ENCODE results near the gene KLF3.

Gene KLF3

GRCh38 chr4:38677441-38677840, 13.4 kb downstream of the KLF3 start:
- H3K79me1 ChIP-seq (ENCODE audit: low read length) = peaks cover 12% of the 10 kb centered on the region
- WGBS (ENCODE audit: extremely low coverage, insufficient coverage, low lambda C conversion rate) = no CpG with 5 or more reads among the region's 6 CpGs
- H3K23ac ChIP-seq (ENCODE audit: low read length) = no peak overlapping the region
- no peak for DNase-seq
- peaks cover 27% of the 10 kb centered on the region for H3K79me2 ChIP-seq (ENCODE audit: control insufficient read depth, insufficient read depth, low read length)
- no peak overlapping the region for H4K8ac ChIP-seq (ENCODE audit: low read depth, low read length)
- no peak overlapping the region for H3K27ac ChIP-seq (ENCODE audit: low read depth, low read length)
- no peak overlapping the region for H3K4me3 ChIP-seq (ENCODE audit: low read length)
- no peak overlapping the region for H2BK120ac ChIP-seq (ENCODE audit: low read depth, low read length)
- H3K4ac ChIP-seq (ENCODE audit: low read depth, low read length) = no peak overlapping the region
- no peak overlapping the region for H2BK5ac ChIP-seq (ENCODE audit: low read length)
- H3K9ac ChIP-seq (ENCODE audit: low read length) = no peak overlapping the region
- H3K4me2 ChIP-seq (ENCODE audit: low read length) = no peak overlapping the region
- H3K18ac ChIP-seq (ENCODE audit: low read length) = no peak overlapping the region
- peaks cover 4% of the 10 kb centered on the region for H3K4me1 ChIP-seq (ENCODE audit: control insufficient read depth, low read depth, low read length)
- no peaks in the 10 kb centered on the region for H3K27me3 ChIP-seq (ENCODE audit: insufficient read depth, low read length, poor library complexity)
- H2AK5ac ChIP-seq (ENCODE audit: low read length) = no peak overlapping the region
- H3K36me3 ChIP-seq (ENCODE audit: control insufficient read depth, insufficient read depth, low read length) = no peaks in the 10 kb centered on the region
- H2BK15ac ChIP-seq (replicated peaks; ENCODE audit: low read depth) = no peak overlapping the region
- H3K56ac ChIP-seq (ENCODE audit: low read length) = no peak overlapping the region
- H4K5ac ChIP-seq (ENCODE audit: low read length) = no peak overlapping the region

- Histone ChIP-seq H3K79me2 (ENCODE audit: control insufficient read depth, insufficient read depth, low read length) (peaks cover 21% of the 10 kb centered on the region), H3K79me1 (ENCODE audit: low read length) (peaks cover 10% of the 10 kb centered on the region), H3K4me1 (ENCODE audit: control insufficient read depth, low read depth, low read length) (peaks cover 2% of the 10 kb centered on the region), H3K27me3 (ENCODE audit: insufficient read depth, low read length, poor library complexity) (no peaks in the 10 kb centered on the region), H2AK5ac (ENCODE audit: low read length) (no peak overlapping the region), H2BK15ac (replicated peaks; ENCODE audit: low read depth) (no peak overlapping the region), H3K4me2 (ENCODE audit: low read length) (no peak overlapping the region), H2BK5ac (ENCODE audit: low read length) (no peak overlapping the region), H3K4ac (ENCODE audit: low read depth, low read length) (no peak overlapping the region), H3K9ac (ENCODE audit: low read length) (no peak overlapping the region), H3K23ac (ENCODE audit: low read length) (no peak overlapping the region), H4K8ac (ENCODE audit: low read depth, low read length) (no peak overlapping the region), H3K36me3 (ENCODE audit: control insufficient read depth, insufficient read depth, low read length) (no peaks in the 10 kb centered on the region), H2BK120ac (ENCODE audit: low read depth, low read length) (no peak overlapping the region), H3K4me3 (ENCODE audit: low read length) (no peak overlapping the region), H3K18ac (ENCODE audit: low read length) (no peak overlapping the region), H3K27ac (ENCODE audit: low read depth, low read length) (no peak overlapping the region), H3K56ac (ENCODE audit: low read length) (no peak overlapping the region), H4K5ac (ENCODE audit: low read length) (no peak overlapping the region)
- WGBS (ENCODE audit: extremely low coverage, insufficient coverage, low lambda C conversion rate) = no CpG with 5 or more reads among the region's 5 CpGs
- DNase-seq = no peak
These were observed 14.1 kb downstream of the KLF3 start for GRCh38 chr4:38678078-38678477.

- H2BK15ac ChIP-seq (replicated peaks; ENCODE audit: low read depth) = no peak overlapping the region
- H3K18ac ChIP-seq (ENCODE audit: low read length) = no peak overlapping the region
- no peak overlapping the region for H3K9ac ChIP-seq (ENCODE audit: low read length)
- H3K23ac ChIP-seq (ENCODE audit: low read length) = no peak overlapping the region
- no peak overlapping the region for H3K4me3 ChIP-seq (ENCODE audit: low read length)
- H3K36me3 ChIP-seq (ENCODE audit: control insufficient read depth, insufficient read depth, low read length) = no peaks in the 10 kb centered on the region
- no CpG with 5 or more reads among the region's 8 CpGs for WGBS (ENCODE audit: extremely low coverage, insufficient coverage, low lambda C conversion rate)
- no peak overlapping the region for H3K56ac ChIP-seq (ENCODE audit: low read length)
- no peaks in the 10 kb centered on the region for H3K27me3 ChIP-seq (ENCODE audit: insufficient read depth, low read length, poor library complexity)
- H3K79me1 ChIP-seq (ENCODE audit: low read length) = peaks cover 8% of the 10 kb centered on the region
- no peak overlapping the region for H3K4me2 ChIP-seq (ENCODE audit: low read length)
- no peak overlapping the region for H2BK120ac ChIP-seq (ENCODE audit: low read depth, low read length)
- no peak overlapping the region for H2BK5ac ChIP-seq (ENCODE audit: low read length)
- peaks cover 16% of the 10 kb centered on the region for H3K79me2 ChIP-seq (ENCODE audit: control insufficient read depth, insufficient read depth, low read length)
- H3K27ac ChIP-seq (ENCODE audit: low read depth, low read length) = no peak overlapping the region
- H4K5ac ChIP-seq (ENCODE audit: low read length) = no peak overlapping the region
- no peak for DNase-seq
- H2AK5ac ChIP-seq (ENCODE audit: low read length) = no peak overlapping the region
- H3K4me1 ChIP-seq (ENCODE audit: control insufficient read depth, low read depth, low read length) = no peaks in the 10 kb centered on the region
- no peak overlapping the region for H3K4ac ChIP-seq (ENCODE audit: low read depth, low read length)
- H4K8ac ChIP-seq (ENCODE audit: low read depth, low read length) = no peak overlapping the region
These were observed 15.9 kb downstream of the KLF3 start for GRCh38 chr4:38679921-38680320.

GRCh38 chr4:38681281-38681991, 17.4 kb downstream of the KLF3 start:
- H3K56ac ChIP-seq (ENCODE audit: low read length) = no peak overlapping the region
- no peak overlapping the region for H3K4ac ChIP-seq (ENCODE audit: low read depth, low read length)
- H3K4me3 ChIP-seq (ENCODE audit: low read length) = no peak overlapping the region
- WGBS (ENCODE audit: extremely low coverage, insufficient coverage, low lambda C conversion rate) = no CpG with 5 or more reads among the region's 12 CpGs
- no peaks in the 10 kb centered on the region for H3K36me3 ChIP-seq (ENCODE audit: control insufficient read depth, insufficient read depth, low read length)
- no peak overlapping the region for H4K8ac ChIP-seq (ENCODE audit: low read depth, low read length)
- H2AK5ac ChIP-seq (ENCODE audit: low read length) = no peak overlapping the region
- H3K79me1 ChIP-seq (ENCODE audit: low read length) = peaks cover 8% of the 10 kb centered on the region
- H3K27me3 ChIP-seq (ENCODE audit: insufficient read depth, low read length, poor library complexity) = no peaks in the 10 kb centered on the region
- H3K18ac ChIP-seq (ENCODE audit: low read length) = no peak overlapping the region
- H3K4me2 ChIP-seq (ENCODE audit: low read length) = no peak overlapping the region
- DNase-seq = no peak
- no peak overlapping the region for H2BK120ac ChIP-seq (ENCODE audit: low read depth, low read length)
- H3K4me1 ChIP-seq (ENCODE audit: control insufficient read depth, low read depth, low read length) = no peaks in the 10 kb centered on the region
- H2BK5ac ChIP-seq (ENCODE audit: low read length) = no peak overlapping the region
- no peak overlapping the region for H3K27ac ChIP-seq (ENCODE audit: low read depth, low read length)
- no peak overlapping the region for H3K23ac ChIP-seq (ENCODE audit: low read length)
- H4K5ac ChIP-seq (ENCODE audit: low read length) = no peak overlapping the region
- no peak overlapping the region for H2BK15ac ChIP-seq (replicated peaks; ENCODE audit: low read depth)
- H3K9ac ChIP-seq (ENCODE audit: low read length) = no peak overlapping the region
- H3K79me2 ChIP-seq (ENCODE audit: control insufficient read depth, insufficient read depth, low read length) = peaks cover 15% of the 10 kb centered on the region

- 100% methylated on average over 1 of the region's 5 CpGs for WGBS (ENCODE audit: extremely low coverage, insufficient coverage, low lambda C conversion rate)
- no peak overlapping the region for H3K4ac ChIP-seq (ENCODE audit: low read depth, low read length)
- H3K18ac ChIP-seq (ENCODE audit: low read length) = no peak overlapping the region
- no peak for DNase-seq
- peaks cover 11% of the 10 kb centered on the region for H3K79me2 ChIP-seq (ENCODE audit: control insufficient read depth, insufficient read depth, low read length)
- H3K4me3 ChIP-seq (ENCODE audit: low read length) = no peak overlapping the region
- no peaks in the 10 kb centered on the region for H3K4me1 ChIP-seq (ENCODE audit: control insufficient read depth, low read depth, low read length)
- no peak overlapping the region for H3K56ac ChIP-seq (ENCODE audit: low read length)
- H2BK15ac ChIP-seq (replicated peaks; ENCODE audit: low read depth) = no peak overlapping the region
- H3K36me3 ChIP-seq (ENCODE audit: control insufficient read depth, insufficient read depth, low read length) = no peaks in the 10 kb centered on the region
- no peak overlapping the region for H3K23ac ChIP-seq (ENCODE audit: low read length)
- H3K4me2 ChIP-seq (ENCODE audit: low read length) = no peak overlapping the region
- no peak overlapping the region for H3K27ac ChIP-seq (ENCODE audit: low read depth, low read length)
- H4K8ac ChIP-seq (ENCODE audit: low read depth, low read length) = no peak overlapping the region
- H3K79me1 ChIP-seq (ENCODE audit: low read length) = peaks cover 8% of the 10 kb centered on the region
- no peak overlapping the region for H2BK120ac ChIP-seq (ENCODE audit: low read depth, low read length)
- no peak overlapping the region for H4K5ac ChIP-seq (ENCODE audit: low read length)
- no peak overlapping the region for H2AK5ac ChIP-seq (ENCODE audit: low read length)
- H2BK5ac ChIP-seq (ENCODE audit: low read length) = no peak overlapping the region
- H3K9ac ChIP-seq (ENCODE audit: low read length) = no peak overlapping the region
- H3K27me3 ChIP-seq (ENCODE audit: insufficient read depth, low read length, poor library complexity) = no peaks in the 10 kb centered on the region
These were observed 18.3 kb downstream of the KLF3 start for GRCh38 chr4:38682336-38682735.

- Histone ChIP-seq H2BK120ac (ENCODE audit: low read depth, low read length) (no peak overlapping the region), H3K4me2 (ENCODE audit: low read length) (no peak overlapping the region), H3K9ac (ENCODE audit: low read length) (no peak overlapping the region), H4K8ac (ENCODE audit: low read depth, low read length) (no peak overlapping the region), H3K79me2 (ENCODE audit: control insufficient read depth, insufficient read depth, low read length) (peaks cover 2% of the 10 kb centered on the region), H3K36me3 (ENCODE audit: control insufficient read depth, insufficient read depth, low read length) (no peaks in the 10 kb centered on the region), H3K4me3 (ENCODE audit: low read length) (no peak overlapping the region), H2AK5ac (ENCODE audit: low read length) (no peak overlapping the region), H3K4ac (ENCODE audit: low read depth, low read length) (no peak overlapping the region), H3K56ac (ENCODE audit: low read length) (no peak overlapping the region), H3K4me1 (ENCODE audit: control insufficient read depth, low read depth, low read length) (no peaks in the 10 kb centered on the region), H3K27ac (ENCODE audit: low read depth, low read length) (no peak overlapping the region), H2BK5ac (ENCODE audit: low read length) (no peak overlapping the region), H2BK15ac (replicated peaks; ENCODE audit: low read depth) (no peak overlapping the region), H3K27me3 (ENCODE audit: insufficient read depth, low read length, poor library complexity) (no peaks in the 10 kb centered on the region), H3K79me1 (ENCODE audit: low read length) (peaks cover 2% of the 10 kb centered on the region), H3K18ac (ENCODE audit: low read length) (no peak overlapping the region), H3K23ac (ENCODE audit: low read length) (no peak overlapping the region), H4K5ac (ENCODE audit: low read length) (no peak overlapping the region)
- WGBS (ENCODE audit: extremely low coverage, insufficient coverage, low lambda C conversion rate) = no CpG with 5 or more reads among the region's 3 CpGs
- no peak for DNase-seq
These were observed 19.3 kb downstream of the KLF3 start for GRCh38 chr4:38683276-38683675.

All from mesendoderm (in vitro differentiated cells).